ENCODE results near the gene ZNF691.
"Not testable (repeated sequence)": the region's sequence is repeated elsewhere in the genome, so short reads cannot be mapped to it uniquely, and the experiment has no call there.

ZNF691 gene

DNA sequence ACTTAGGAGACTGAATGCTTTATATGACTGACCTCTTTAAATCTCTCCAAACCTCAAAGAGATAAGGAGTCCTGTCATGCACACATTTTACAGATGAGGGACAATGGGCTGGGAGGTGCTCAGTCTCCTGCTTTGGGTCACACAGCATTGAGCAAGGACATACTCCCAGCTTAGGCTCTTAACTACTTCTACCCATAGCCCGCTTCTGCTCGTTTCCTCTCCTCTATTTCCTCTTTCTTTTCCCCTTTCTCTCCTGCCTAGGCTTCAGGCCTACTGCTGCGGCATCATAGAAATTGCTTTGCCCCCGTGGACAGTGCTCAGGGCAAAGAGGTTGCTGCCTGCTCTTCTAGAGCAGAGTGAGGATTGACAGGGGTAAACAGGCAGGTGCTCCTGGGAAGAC lies 12.4 kb upstream of the ZNF691 start:
- DNase-seq: no peak

DNA sequence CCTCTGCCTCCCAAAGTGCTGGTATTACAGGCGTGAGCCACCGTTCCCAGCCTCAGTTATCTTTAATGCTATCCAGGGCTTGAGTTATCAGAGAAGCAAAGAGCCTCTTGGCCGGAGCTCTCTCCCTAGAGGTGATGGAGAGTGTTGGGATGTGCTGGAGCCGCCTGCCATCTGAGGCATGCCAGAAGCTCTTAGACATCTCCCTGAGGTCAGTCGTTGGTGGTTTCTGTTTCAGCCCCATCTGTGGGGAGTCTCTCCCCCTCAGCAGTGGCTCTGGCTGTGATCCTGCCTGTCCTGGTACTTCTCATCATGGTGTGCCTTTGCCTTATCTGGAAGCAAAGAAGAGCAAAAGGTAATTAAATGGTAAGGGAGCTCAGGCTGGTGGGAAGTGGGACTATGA lies 11.6 kb upstream of the ZNF691 start:
- no peak for DNase-seq

DNA sequence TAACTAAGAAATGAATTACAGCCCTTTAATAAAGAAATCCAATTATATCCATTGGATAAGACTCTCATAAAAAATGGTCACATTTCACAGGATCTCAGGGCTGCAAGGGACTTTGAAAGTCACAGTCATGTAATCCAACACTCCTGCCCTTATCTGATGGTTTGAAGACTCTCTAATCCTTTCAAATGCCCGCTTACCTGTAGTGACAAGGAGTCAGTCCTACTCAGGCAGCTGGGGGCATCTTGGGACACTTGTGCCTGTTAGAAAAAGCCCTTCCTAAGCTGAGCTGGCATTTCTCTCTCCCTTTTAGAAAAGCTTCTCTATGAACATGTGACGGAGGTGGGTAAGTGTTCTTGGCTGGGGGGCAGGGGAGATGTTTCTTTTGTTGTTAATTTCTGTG lies 11.0 kb upstream of the ZNF691 start:
- DNase-seq: no peak

DNA sequence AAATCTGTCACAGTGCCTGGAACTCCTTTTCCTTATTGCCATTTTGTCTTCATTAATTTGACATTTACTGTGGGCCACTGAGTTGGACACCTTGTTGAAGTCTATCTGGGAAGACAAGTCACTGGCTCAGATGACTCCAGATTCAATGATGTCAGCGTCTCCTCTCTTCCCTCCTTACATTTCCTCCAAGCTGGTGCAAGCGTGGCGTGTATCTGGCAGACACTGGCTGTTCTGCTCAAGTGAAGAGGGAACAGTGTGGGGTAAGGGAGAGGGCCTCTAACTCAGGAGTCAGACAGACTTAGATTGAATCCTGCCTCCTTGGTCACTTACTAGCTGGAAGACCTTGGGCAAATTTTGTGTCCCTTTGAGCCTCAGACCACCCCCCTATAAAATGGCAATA lies 8.7 kb upstream of the ZNF691 start:
- DNase-seq: no peak

DNA sequence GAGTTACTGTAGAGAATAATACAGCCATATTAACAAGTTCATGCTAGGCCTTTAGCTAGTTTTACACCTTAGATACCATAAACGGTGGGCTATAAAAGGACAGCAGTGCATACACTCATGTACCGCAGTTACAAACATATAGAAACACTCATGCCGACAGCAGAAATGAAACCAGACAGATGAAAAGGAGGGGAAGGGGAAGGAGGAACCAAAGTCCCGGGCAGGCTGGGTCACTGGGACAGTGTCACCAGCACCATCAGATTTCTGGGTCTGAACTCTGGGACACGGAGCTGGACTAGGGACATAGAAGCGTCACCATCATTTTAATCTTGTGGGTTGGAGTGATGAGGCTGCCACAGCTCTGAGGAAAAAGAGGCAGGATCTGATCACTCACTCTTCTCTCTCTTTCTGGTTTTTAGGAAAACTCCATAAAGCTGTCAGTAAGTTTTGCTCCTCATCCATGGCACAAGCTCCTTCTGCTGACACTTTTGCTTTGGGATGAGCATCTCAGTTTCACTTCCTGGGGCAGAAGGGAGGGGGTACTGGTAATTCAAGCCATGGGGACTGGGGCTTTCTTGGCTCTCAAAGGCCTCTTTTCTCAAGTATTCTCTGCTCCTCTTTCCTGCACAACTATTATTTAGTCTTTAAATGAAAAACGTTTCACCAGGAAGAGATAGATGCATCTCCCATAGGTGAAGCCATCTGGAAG lies 7.8 kb upstream of the ZNF691 start:
- no peak for DNase-seq

DNA sequence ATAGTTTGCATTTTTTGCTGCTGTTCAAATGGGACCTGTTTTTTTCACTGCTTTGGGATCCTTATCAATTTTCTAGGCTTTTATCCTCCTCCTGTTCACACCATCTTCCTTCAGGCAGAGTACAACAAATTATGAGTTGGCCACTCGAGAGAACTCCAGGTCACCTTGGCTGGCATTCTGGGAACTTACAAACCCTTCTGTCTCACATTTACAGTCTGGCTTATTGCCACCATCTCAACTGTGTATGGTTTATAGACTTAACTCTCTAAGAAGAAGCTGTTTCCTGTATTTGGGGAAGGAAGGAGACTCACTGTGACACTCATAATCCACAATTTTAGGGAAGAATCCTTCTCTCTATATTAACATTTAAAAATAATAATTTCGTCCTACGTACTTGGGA lies 5.4 kb upstream of the ZNF691 start:
- no peak for DNase-seq

DNA sequence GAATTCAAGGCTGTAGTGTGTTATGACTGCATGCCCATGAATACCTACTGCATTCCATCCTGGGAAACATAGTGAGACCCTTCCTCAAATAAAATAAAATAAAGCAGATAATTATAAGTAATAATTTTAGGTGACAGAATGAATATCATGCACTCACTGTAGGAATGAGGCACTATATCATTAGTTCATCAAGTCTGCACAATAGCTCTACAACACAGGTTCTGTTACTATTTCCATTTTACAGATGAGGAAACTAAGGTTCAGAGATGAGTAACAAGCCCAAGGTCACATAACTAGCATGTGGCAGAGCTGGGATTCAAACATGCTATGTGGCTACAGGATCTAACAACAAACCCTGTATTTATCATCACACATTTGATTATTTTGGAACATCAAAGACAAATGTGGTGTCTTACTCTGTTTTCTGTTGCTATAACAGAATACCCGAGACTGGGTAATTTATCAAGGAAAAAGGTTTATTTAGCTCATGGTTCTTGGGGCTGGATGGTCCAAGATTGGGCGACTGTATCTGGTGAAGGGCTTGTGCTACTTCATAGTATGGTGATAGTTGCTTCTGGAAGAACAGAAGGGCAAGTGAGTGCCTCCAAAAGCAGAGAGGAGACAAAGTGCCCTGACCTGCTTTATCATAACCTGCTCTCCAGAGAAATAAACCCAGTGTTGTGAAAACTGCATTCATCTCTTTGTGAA lies 4.8 kb upstream of the ZNF691 start:
- DNase-seq: no peak

DNA sequence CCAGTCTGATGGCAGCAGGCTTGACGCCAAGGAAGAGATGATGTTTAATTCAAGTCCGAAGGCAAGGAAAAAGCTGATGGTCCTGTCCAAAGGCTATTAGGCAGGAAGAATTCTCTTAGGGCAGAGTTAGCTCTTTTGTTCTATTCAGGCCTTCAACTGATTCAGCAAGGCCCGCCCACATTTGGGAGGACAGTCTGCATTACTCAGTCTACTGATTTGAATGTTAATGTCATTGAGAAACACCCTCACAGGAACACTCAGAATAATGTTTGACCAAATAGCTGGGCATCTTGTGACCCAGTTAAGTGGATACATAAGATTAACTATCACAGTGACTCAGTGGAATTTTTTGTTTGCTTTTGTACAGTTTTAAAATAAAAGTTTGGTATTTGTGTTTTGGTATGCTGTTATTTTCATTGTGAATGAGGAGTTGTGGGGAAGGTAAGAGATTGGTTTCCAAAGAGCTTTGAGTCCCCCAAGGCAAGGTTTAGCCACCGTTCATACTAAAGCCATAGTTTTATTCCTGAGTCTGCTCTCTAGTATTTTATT lies 1.7 kb upstream of the ZNF691 start:
- no peak for DNase-seq

DNA sequence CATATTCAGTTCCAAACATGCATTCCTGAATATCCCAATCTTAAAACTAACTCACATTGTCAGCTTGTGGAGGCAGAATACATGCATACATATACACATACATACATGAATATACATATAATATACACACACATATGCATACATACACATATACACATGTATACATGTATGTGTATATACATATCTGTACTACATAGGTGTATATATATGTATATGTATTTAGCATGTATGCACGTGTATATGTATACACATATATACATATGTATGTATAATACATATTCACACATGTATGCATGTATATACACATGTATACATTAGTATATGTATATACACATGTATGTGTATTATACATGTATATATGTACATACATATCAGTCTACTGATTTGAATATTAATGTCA lies 1.2 kb upstream of the ZNF691 start:
- DNase-seq: no peak

DNA sequence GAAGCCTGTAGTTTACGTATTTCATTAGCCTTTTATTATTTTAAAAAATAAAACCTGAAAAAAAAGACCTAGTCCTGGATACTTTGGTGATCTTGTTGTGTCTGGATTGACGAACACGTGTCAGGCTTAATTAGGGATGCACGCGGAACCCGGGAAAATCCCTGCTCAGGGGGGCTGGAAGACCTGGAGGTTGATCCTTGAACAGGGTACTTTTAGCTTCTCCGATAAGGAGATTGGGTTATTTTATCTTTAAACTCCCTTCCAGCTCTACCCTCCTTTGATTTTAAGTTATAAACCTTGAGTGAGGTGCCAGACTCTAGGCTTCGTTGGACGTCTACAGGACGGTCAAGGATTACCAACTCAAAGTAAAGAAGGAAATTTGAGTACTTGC lies 552 bp upstream of the ZNF691 start:
- DNase-seq: no peak

DNA sequence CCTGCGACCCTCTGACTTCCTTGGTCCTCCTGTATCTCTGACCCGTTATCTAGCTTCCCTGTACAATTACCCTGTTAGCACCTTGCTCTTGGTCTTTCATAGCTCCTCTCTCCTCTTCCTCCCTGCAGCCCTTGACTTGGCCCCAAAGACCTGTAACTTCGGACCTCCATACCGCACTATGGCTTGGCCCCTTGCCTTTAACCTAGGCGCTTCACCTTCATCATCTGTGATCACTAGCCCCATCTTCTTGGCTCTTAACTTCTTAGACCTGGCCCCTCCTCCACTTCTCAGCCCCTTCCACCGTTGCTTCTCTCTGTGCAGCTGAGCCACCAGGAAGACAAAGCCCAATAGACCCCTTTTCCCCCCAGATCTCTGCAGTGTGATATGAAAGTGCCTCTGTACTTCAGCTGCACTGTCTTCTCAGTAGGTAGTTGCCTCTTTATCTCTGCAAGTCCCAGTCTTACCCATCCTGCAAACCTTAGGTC lies 740 bp downstream of the ZNF691 start:
- DNase-seq: no peak

DNA sequence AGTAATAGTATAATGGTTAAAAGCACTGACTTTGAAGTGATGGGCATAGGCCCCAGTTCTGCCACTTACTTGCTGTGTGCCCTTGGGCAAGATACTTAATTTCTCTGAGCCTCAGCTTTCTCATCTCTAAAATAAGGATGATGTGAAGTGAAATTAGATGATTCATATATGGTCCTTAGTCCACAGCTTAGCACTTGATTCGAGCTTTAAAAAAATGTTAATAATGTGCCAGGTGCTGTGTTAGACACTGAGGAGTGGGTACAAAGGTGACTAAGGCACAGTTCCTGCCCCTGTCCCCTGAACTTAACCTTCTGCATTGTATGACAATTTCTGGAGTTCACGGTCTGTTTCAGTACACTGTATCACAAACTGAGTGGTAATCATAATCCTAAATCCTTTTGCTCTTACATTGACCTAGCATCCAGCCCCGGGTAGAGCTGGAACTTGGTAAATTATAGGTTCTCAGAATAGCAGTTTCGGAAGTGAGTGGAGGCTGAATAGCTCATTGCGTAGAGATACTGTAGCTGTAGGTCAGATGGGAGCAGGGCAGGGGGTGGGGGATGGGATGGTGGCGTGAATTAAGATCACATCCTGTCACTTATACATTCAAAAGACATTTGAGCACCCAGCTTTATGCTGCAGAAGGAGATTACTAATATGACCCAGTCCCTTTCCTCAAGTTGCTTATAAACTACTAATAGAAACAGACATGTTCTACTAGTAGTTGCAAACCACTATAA lies 1.5 kb downstream of the ZNF691 start:
- DNase-seq: no peak

DNA sequence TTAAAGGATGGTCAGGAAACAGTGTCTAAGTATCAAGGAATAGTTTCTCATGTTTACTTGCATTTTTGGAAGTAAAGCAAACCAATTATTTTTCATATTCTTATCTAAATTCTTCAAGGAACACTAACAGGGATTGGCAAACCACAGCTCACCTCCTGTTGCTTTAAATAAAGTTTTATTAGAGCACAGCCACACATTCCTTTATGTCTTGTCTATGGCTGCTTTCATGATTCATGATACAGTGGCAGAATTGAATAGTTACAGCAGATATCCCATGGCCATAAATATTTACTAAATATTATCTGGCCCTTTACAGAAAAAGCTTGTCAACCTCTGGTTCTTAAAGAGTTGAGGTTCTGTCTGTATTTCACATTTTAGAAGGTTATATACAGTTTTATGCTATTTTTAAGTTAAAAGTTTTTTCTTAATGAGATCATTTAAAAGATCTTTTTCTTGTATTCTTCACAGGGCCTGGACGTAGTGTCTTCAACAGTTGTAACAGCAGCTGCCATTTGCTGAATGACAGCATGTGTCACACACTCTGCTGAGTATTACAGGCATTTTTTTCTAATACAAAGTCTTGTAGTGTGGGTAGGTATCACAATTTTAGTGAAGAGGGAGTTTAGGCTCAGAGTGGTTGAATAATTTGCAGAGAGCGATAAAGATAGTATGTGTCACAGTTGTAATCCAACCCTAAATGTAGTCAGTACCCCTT lies 2.6 kb downstream of the ZNF691 start:
- DNase-seq: no peak

DNA sequence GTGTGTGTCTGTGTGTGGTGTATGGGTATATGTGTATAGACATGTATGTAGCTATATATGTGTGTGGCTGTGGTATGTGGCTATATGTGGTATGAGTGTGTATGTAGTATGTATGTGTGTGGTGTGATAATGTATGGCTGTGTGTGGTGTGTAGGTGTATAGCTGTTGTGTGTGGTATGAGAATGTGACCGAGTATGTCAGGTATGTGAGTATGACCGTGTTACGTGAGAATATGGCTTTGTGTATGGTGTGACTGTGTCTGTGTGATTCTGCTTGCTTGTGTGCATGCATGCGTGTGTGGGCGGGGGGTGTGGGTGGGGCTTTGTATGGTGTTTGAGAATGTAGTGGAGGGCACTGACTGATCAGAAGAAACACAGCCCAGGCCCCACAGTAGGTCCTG lies 3.5 kb downstream of the ZNF691 start:
- no peak for DNase-seq

DNA sequence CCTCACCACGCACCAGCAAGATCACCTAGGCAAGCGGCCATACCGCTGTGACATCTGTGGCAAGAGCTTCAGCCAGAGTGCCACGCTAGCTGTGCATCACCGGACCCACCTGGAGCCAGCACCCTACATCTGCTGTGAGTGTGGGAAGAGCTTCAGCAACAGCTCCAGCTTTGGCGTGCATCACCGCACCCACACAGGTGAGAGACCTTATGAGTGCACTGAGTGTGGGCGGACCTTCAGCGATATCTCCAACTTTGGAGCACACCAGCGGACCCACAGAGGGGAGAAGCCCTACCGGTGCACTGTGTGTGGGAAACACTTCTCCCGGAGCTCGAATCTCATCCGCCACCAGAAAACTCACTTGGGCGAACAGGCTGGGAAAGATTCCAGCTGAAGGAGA lies 5.0 kb downstream of the ZNF691 start:
- no peak for DNase-seq

DNA sequence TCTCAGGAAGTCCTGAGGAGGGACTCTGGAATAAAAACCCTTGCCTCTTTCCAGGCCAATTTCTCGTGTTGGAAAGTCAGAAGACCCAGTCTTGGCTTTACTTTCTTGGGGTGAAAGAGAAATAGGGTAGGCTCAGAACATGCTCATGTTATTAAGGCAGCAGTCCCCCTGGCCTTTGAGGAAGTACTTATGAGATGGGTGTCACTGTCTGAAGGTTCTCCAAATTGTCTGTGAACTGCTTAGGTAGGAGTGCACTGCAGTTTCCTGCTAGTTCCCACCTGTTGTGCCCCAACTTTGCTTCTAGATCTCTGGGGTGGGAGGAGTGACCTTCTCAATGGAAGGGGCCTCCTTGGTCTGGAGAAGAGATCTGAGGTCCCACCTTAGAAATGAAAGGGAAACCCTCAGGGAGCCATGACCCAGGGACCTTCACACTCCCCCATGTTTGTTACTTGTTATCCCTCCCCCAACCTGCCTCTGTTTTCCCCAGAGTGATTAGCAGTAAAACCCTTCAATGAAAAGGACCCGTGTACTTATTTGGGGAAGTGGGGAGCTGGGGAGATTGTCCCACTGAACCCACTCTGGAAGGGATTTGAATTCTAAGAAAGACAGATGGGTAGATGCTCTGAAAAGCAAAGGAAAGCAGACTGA lies 5.7 kb downstream of the ZNF691 start:
- DNase-seq: no peak

DNA sequence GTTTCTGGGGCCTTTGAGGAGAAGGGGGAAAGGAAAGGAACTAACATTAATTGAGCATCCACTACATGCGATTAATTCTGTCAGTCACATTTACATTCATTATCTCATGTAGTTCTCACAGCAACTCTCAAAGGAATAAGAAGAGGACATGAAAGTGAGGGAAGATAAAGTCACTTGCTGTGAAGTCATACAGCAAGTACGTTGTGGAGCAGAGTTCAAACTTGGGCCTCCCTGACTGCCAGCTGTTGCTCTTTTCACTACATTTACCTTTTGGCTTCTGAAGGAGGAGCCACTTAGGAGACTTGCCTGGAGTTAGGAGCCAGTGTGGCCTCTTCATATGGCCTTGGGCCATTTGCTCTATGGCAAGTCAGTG lies 6.2 kb downstream of the ZNF691 start:
- no peak for DNase-seq

DNA sequence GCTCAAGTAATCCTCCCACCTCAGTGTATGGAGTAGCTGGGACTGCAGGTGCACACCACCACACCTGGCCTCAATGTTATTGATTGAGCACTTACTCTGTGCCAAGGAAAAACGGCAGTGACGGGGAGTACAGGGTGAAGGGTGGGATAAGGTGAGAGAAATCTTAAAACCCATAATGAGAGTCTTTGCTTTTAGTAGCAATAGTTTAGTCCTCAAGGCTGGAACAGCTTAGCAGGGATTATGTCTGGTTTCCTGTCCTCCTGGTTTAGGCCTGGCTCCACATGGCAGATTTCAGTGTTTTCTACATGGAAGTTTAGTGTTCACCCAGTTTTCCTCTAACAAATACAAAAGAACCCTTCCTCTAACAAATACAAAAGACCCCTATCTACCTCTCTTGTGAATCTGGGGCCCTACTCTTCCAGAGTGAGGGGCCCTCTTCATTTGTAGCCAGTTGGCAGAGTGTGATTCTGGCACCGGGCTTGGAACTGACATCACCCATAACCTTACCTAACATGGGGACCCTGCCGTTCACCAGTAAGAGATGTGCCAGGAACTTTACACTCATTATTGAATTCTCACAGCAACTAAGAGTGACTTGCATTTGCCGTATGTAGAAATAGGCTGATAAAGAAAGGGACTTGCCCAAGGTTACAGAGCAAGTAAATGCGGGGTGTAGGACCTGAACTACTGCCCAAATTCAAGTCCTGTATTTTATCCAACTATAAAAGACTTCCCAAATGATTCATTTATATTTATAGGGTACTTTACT lies 6.9 kb downstream of the ZNF691 start:
- DNase-seq: no peak

DNA sequence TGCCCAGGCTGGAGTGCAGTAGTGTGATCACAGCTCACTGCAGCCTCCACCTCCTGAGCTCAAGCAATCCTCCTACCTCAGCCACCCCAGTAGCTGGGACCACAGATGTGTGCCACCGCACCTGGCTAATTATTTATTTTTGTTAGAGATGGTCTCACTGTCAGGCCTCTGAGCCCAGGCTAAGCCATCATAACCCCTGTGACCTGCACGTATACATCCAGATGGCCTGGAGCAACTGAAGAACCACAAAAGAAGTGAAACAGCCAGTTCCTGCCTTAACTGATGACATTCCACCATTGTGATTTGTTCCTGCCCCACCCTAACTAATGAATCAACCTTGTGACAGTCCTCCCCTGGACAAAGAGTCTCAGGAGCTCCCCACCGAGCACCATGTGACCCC lies 10.1 kb downstream of the ZNF691 start:
- not testable (repeated sequence) for DNase-seq

DNA sequence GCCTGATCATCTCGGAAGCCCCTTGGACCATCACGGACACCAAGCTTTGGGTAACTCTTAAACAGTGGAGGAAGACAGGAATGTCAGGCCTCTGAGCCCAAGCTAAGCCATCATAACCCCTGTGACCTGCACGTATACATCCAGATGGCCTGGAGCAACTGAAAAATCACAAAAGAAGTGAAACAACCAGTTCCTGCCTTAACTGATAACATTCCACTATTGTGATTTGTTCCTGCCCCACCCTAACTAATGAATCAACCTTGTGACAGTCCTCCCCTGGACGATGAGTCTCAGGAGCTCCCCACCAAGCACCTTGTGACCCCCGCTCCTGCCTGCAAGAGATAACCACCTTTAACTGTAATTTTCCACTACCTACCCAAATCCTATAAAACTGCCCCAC lies 13.0 kb downstream of the ZNF691 start:
- DNase-seq: not testable (repeated sequence)

DNA sequence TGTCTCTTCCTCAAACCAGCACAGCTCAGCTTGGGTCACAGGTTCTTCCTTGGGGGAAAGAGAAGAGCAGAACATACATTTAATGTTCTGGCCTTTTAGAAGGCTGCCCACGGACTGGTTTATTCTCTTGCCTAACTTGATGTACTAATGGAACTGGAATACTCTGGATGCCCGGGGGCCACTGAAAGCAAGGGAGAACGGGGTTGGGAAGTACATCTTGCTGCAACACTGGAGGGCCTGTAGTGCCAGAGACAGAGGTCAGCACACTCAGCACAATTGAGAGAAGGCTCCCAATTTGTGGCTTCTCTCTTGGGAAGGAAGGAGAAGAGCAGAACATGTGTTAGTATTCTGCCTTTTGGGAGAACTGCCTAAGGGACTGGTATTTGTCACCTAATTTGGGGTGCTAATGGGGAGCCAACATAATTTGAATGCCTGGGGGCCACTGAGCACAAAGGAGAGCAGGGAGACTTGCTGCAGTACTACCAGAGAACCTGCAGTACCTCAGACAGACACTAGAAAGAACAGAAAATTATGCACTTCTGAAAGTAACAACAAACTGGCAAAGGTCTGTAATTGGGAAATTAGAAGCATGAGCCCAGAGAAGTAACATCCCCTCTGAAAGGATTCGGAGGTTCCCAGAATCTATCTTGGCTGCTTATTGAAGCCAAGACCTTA lies 14.1 kb downstream of the ZNF691 start:
- DNase-seq: no peak

All from stimulated activated CD4-positive, alpha-beta T cell treated with anti-CD3 and anti-CD28 coated beads, Interleukin-4, amount 100 ng/mL, for 1 hour (primary cell).